ENCODE data around the gene XPR1.
A peak's percentile ranks its signal among the peaks of the same experiment; 100 is the strongest.

The XPR1 gene

DNA sequence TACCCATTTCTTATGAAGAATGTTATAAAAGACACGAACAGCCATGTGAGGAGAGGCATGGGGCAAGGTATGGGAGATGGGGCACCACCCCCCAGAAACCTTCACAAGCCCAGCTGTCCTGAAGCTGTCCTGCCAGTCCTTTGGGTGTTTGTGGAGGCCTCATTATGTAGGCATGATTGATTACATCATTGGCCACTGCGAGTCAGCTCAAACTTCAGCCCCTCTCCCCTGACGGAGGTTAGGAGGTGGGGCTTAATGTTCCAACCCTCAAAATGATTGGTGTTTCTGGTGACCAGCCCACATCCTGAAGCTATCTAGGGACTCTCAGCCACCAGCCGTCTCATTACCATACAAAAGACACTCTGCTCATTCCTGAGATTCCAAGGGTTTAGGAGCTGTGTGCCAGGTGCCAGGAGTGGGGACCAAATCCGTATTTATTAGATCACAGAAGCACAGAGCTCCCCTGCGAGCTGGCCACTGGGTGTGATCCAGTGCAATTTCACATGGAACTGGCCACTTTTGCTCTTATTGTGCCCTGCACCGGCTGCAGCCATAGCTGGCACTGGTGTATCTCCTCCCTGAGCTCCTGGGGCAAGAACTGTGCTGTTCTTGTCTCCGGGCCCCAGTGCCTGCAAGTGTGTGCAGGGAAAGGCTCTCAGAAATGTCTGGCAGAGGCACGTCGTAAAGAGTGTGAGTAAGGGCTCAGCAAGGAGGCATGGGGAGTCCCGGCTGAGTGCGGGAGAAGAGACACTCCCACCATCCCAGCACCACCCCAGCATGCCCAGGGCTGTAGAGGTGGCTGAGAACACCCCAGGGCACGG, 291.4 kb downstream of the XPR1 start:
- DNase-seq (ENCODE audit: insufficient read length, low spot score) (no peak), FAIRE-seq (no peak)
- TF ChIP-seq, protein P1, sequence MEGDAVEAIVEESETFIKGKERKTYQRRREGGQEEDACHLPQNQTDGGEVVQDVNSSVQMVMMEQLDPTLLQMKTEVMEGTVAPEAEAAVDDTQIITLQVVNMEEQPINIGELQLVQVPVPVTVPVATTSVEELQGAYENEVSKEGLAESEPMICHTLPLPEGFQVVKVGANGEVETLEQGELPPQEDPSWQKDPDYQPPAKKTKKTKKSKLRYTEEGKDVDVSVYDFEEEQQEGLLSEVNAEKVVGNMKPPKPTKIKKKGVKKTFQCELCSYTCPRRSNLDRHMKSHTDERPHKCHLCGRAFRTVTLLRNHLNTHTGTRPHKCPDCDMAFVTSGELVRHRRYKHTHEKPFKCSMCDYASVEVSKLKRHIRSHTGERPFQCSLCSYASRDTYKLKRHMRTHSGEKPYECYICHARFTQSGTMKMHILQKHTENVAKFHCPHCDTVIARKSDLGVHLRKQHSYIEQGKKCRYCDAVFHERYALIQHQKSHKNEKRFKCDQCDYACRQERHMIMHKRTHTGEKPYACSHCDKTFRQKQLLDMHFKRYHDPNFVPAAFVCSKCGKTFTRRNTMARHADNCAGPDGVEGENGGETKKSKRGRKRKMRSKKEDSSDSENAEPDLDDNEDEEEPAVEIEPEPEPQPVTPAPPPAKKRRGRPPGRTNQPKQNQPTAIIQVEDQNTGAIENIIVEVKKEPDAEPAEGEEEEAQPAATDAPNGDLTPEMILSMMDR (IDR thresholded peaks at IDR 0.05; ENCODE audit: insufficient read depth, missing control alignments), result no peak

DNA sequence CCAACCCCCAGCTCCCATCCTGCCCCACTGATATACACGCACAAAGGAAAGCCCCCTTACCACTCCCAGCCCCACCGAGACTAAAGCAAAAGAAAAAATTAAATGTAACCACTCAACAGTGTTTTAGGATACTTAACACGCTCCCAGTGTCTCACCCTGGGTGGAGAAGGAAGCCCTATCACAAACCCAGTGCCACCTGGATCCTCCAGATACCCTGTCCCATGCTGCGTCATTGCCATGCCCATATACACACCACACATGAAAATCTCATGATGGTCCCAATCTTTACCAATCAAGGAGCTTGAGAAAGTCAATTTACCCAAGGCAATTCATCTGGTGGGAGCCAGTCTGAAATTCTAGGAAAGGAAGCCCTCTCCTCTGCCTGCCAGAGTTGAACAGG, 292.1 kb downstream of the XPR1 start:
- TF ChIP-seq, protein P1 (IDR thresholded peaks at IDR 0.05; ENCODE audit: insufficient read depth, missing control alignments), result no peak
- no peak for FAIRE-seq

DNA sequence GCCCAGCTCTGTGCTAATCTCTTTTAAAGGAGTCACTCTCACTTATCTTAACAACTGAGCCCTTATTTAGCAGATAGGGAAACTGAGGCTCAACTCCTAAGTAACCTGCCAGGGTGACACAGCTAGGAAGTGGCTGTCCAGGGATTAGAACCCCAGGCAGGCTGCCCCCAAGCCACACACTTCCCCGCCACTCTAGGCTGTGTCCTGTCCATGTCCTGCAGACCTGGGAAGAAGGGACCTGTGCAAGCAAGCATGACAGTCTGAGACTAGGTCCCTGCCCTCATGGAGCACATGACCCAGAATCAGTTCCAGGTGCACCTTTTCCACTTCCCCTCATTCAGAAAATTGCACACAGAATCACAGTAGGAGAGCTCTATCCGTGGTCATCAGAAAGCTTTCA, 293.1 kb downstream of the XPR1 start:
- TF ChIP-seq, protein P1 (IDR thresholded peaks at IDR 0.05; ENCODE audit: insufficient read depth, missing control alignments), result no peak
- no peak for DNase-seq (ENCODE audit: insufficient read length, low spot score)
- FAIRE-seq, result no peak

More for the DNA sequence above, 292.1 kb downstream of the XPR1 start:
- DNase-seq (ENCODE audit: insufficient read length, low spot score), result no peak

DNA sequence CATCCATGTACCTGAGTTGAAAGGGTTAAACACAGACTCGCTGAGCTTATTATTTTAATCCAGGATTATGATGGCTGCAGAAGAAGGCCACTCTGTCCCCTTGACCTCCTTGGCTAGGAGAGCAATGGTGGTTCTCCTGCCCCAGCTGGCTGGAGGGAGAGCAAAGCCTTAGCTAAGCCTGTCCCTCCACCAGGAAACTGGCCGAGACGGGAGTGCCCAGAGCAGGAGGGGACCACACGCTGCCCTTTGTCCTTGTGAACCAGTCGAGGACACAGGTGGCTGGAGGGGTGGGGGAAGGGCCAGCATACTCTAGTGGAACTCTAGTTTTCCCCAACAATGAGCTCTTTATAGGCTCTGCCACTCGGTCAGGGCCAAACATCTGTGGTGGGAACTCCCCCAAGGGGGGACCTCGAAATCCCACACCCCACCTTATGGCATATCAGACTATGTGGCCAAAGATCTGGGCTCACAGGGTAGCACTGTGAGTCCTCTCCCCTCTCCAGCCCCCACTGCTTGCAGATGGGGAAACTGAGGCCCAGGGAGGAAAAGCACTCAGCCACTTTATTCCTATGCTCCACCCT, 293.7 kb downstream of the XPR1 start:
- TF ChIP-seq, protein P1 (IDR thresholded peaks at IDR 0.05; ENCODE audit: insufficient read depth, missing control alignments), result no peak
- peak; percentile 60 for FAIRE-seq
- DNase-seq (ENCODE audit: insufficient read length, low spot score), result peak; percentile 70

DNA sequence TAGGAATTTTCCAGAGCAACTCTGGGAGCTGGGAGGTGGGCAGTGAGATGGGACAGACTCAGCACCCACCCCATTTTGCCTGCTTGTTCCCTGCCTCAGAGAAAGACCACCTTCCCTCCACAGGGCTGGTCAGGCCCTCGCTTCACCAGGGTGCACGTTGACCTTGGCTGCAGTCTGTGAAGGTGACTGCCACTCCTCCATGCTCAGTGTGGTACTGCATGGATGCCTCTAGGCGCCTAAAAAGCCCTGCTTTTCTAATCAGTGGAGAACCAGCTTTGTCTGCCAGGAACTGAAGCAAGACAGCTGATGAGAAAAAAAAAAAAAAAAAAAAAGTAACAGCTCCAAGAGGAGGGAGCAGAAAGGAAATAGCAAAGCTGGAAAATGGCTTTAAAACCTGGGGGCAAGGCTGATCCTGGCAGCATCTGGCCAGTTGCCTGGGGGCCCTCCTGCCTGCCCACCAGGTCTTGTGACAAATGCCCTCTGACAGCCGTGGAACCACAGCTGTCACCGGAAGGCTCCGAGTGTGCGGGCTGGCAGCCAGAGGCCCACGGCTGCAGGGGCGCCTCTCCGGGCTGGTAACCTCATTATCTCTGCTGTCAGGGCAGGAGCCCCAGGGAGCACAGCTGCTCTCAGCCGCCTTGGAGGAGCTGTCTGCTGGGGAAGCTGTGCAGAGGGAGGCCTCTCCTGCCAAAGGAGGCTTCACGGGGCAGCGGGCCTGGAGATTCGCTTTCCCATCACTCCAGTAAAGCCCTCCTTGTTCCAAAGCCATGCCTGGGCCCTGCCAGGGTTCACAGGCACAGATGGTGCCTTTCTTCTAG, 294.6 kb downstream of the XPR1 start:
- TF ChIP-seq, protein P1 (IDR thresholded peaks at IDR 0.05; ENCODE audit: insufficient read depth, missing control alignments), result no peak
- FAIRE-seq (no peak), DNase-seq (ENCODE audit: insufficient read length, low spot score) (no peak)

DNA sequence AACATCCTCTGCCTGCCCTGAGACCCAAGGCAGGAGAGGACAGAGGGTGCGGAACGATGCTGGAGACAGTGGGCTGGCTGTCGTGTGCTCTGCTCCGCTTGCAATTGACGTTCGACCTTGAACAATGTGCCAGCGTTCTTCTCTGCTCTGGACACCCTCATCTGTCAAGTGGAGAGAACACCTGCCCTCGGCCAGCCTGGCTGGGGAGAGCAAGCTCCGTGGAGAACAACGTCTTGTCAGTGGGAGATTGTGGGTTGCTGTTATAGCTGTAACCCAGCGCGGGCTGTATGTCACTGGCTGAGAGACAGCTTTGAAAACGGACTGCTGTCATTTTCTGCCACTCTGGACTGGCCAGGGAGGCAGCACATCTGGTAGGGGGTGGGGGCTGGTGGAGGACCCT, 295.5 kb downstream of the XPR1 start:
- FAIRE-seq, result no peak
- TF ChIP-seq, protein P1 (IDR thresholded peaks at IDR 0.05; ENCODE audit: insufficient read depth, missing control alignments), result no peak
- no peak for DNase-seq (ENCODE audit: insufficient read length, low spot score)

Data from D721Med (cell line).